HEK293 (cell line): ENCODE measurements around the gene SMOC1.

Experiments used
- SP3 ChIP-seq: fragments of 450-650 bp; formaldehyde crosslinking; IDR thresholded peaks from 2 replicates; pipeline ENCODE4 v1.5.1; 2016; ENCODE audit warnings: missing biosample characterization, missing genetic modification characterization
- TCF7L2 ChIP-seq: IDR thresholded peaks from 2 replicates; pipeline ENCODE4 v1.6.1; 2011; ENCODE audit warnings: low read depth, mild to moderate bottlenecking, inconsistent platforms, low read length, moderate library complexity, borderline replicate concordance
- ZBTB7A ChIP-seq: fragments of 450-650 bp; formaldehyde crosslinking; IDR thresholded peaks from 2 replicates; pipeline ENCODE4 v1.5.1; 2016; ENCODE audit warnings: low read depth, missing biosample characterization, missing genetic modification characterization
- ZNF10 ChIP-seq: fragments of 450-650 bp; formaldehyde crosslinking; IDR thresholded peaks from 2 replicates; pipeline ENCODE4 v1.5.1; 2017; ENCODE audit warnings: missing biosample characterization, missing genetic modification characterization
- ZNF239 ChIP-seq: fragments of 450-650 bp; formaldehyde crosslinking; IDR thresholded peaks from 2 replicates; pipeline ENCODE4 v1.5.1; 2016; ENCODE audit warnings: missing biosample characterization, missing genetic modification characterization
- ZNF433 ChIP-seq: fragments of 450-650 bp; formaldehyde crosslinking; IDR thresholded peaks from 2 replicates; pipeline ENCODE4 v1.5.1; 2016; ENCODE audit warnings: missing biosample characterization, missing genetic modification characterization, low read depth
- ZNF501 ChIP-seq: fragments of 450-650 bp; formaldehyde crosslinking; IDR thresholded peaks from 2 replicates; pipeline ENCODE4 v1.5.1; 2016; ENCODE audit warnings: missing biosample characterization, missing genetic modification characterization
- TF ChIP-seq, protein P1 (sequence below): fragments of 450-650 bp; formaldehyde crosslinking; IDR thresholded peaks from 2 replicates; pipeline ENCODE4 v1.5.1; 2016; ENCODE audit warnings: missing biosample characterization, missing genetic modification characterization

DNA sequence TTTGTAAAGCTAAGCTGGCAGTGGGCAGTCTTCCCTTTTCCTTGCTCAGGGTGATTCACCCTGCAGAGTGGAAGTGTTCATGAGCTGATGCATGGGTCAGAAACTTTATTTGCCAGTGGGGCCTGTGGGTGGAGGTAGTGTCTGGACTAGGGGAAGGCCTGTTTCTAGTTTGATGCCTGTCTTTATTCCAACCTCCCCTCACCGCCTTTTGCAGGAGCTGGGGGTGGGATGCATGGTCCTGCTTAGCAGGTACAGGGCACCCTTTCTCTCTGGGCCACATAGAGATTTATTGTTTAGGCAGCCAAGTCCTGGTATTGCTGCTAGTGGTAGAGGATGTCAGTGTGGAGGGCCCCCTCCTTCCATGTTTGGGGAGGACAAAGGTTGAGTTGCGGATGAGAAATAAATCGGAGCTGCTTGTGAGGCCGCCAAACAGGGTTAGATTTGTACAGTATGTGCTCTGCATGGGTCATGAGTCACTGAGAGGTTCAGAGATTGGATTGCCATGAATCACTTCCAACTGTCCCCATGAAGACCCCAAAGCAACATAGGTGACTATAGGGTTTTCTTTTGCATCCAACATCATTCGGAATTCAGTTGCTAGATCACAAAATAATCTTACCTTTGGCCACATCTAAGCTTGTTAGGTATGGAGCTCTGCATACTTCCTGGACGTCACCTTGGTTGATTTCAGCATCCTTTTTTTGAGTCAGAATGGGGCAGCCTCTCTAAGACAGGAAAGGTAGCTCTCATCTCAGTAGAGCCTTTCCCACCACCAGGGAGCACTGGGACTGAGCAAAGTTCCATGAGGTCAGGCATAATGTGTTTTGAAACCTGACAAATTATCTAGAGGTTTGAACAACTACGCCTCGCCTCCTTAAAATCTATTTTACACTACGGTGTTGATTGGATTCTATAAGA, 8.8 kb downstream of the SMOC1 start:
- TF ChIP-seq, protein P1, sequence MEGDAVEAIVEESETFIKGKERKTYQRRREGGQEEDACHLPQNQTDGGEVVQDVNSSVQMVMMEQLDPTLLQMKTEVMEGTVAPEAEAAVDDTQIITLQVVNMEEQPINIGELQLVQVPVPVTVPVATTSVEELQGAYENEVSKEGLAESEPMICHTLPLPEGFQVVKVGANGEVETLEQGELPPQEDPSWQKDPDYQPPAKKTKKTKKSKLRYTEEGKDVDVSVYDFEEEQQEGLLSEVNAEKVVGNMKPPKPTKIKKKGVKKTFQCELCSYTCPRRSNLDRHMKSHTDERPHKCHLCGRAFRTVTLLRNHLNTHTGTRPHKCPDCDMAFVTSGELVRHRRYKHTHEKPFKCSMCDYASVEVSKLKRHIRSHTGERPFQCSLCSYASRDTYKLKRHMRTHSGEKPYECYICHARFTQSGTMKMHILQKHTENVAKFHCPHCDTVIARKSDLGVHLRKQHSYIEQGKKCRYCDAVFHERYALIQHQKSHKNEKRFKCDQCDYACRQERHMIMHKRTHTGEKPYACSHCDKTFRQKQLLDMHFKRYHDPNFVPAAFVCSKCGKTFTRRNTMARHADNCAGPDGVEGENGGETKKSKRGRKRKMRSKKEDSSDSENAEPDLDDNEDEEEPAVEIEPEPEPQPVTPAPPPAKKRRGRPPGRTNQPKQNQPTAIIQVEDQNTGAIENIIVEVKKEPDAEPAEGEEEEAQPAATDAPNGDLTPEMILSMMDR, result no peak
- TF ChIP-seq ZBTB7A (tag by site-specific recombination) (no peak), TCF7L2 (no peak), ZNF239 (no peak), ZNF433 (no peak), ZNF501 (tag by site-specific recombination) (no peak), SP3 (no peak), ZNF10 (tag by site-specific recombination) (no peak)
